ENCODE results near the gene GPR78.
"Not testable (repeated sequence)": the region's sequence is repeated elsewhere in the genome, so short reads cannot be mapped to it uniquely, and the experiment has no call there.

The GPR78 gene

DNA sequence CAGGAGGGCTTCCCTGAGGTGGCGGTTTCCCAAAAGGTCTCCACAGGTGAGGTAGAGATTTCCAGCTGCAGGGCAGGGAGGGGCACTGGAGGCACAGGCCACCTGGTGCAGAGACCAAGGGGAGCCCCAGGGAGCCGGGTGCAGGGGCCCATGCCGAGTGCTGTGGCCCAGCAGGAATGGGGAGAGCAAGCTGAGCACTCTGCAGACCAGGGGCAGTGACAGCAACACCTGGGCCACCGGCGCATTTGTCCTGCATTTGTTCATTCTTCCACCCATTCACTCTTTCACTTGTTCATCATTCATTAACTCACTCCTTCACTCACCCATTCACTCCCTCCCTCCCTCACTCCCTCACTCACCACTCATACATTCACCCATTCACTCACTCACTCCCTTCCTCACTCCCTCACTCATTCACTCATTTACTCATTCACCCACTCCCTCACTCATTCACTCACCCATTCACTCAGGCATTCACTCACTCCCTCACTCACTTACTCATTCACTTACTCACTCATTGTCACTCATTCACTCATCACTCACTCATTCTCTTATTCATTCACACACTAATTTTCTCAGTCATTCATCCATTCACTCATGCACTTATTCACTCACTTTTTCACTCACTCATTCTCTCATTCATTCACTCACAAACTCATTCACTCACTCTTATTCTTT, 28.7 kb downstream of the GPR78 start:
- Histone ChIP-seq H3K4me3 (no peak overlapping the region), H3K27ac (no peak overlapping the region)

DNA sequence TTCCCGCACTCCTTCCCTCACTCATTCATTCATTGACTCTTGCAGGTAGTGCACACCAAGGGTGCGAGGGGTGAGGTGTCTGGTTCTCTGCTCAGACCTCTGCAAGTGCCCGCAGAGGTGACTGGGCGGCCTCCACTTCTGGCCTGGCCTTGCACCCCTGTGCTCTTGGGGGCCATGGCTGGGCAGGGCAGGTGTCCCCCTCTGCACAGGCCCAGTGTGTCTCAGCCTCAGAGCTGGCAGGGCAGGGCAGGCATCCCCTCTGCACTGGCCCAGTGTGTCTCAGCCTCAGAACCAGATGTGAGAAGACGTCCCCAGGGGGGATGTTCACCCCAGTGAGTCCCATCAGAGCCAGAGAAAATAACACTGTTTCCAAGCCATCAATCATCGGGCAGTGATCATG, 29.2 kb downstream of the GPR78 start:
- H3K27ac ChIP-seq = no peak overlapping the region
- no peak overlapping the region for H3K4me3 ChIP-seq

DNA sequence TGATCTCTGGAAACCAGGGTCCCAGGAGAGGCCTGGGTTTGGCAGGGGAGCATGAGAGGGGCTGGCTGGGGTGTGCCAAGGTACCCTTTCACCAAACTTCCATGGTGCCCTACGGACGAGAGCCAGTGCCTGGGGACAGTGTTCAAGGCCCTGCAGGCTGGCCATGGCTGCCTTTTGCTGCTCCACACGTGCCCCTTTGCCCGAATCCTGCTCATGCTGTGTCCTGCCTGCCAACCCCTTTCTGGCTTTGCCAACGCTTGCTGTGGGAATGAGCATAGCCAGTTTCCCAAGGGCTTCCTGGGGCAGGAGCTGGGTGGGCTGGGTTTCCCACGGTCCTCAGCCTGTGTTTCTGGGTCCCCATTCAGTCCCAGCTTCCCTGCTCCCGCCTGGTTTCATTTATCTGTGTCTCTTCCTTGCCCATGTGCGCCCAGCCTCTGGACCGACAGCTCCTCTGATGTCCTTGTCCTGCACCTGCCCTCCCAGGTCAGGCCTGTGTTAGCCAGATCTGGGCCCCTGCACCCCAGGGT, 29.7 kb downstream of the GPR78 start:
- no peak overlapping the region for H3K27ac ChIP-seq

DNA sequence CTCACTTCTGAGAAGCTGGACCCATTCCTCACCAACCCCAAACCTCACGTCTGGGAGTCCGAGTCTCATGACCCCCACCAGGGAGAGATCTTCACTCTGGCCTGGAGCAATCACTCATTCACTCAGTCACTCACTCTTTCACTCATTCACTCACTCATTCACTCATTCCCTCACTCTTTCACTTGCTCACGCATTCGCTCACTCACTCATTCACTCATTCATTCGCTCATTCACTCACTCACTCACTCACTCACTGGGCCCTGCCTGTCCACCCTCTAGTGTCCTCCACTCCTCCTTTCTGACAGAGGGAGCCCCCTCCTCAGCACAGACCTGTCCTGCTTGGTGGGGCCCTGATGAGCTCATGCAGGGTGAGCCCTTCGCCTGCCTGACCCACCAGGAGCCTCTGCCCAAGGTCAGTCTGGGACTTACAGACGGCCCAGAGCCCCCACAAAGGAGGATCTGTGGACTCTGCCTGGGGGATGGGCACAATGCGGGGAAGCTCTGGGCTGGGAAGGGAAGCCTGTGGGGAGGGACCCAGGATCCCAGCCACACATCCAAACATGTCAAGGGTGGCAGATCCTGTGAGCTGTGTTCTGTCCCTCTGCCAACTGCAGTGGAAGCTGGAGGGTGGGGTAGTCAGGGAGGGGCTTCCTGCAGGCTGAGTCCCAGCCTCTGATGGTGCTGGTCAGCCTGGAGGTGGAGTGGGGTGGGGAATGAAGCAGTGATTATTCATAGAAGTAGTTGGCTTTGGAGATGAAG, 30.8 kb downstream of the GPR78 start:
- H3K27ac ChIP-seq = no peak overlapping the region
- no peak overlapping the region for H3K4me3 ChIP-seq

More for the DNA sequence above, 29.7 kb downstream of the GPR78 start:
- H3K4me3 ChIP-seq = no peak overlapping the region

DNA sequence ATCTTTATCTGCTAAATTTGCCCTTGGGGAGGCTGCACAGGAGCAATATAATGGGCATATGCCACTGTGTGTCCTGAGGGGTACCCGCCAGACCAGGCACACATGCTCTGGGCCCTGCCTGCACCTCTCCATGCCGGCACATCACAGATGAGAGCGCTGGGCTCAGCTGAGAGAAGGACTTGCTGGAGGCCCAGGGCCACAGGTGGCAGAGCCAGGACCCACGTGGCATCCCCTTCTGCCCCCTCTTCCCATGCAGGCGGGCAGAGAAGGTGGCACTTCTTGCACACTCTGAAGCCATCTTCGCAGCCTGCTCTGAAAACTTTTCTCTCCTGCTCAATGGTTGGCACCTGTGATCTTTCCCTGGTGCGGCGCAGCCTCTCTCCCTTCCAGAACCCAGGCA, 32.5 kb downstream of the GPR78 start:
- H3K27ac ChIP-seq = no peak overlapping the region
- no peak overlapping the region for H3K4me3 ChIP-seq

DNA sequence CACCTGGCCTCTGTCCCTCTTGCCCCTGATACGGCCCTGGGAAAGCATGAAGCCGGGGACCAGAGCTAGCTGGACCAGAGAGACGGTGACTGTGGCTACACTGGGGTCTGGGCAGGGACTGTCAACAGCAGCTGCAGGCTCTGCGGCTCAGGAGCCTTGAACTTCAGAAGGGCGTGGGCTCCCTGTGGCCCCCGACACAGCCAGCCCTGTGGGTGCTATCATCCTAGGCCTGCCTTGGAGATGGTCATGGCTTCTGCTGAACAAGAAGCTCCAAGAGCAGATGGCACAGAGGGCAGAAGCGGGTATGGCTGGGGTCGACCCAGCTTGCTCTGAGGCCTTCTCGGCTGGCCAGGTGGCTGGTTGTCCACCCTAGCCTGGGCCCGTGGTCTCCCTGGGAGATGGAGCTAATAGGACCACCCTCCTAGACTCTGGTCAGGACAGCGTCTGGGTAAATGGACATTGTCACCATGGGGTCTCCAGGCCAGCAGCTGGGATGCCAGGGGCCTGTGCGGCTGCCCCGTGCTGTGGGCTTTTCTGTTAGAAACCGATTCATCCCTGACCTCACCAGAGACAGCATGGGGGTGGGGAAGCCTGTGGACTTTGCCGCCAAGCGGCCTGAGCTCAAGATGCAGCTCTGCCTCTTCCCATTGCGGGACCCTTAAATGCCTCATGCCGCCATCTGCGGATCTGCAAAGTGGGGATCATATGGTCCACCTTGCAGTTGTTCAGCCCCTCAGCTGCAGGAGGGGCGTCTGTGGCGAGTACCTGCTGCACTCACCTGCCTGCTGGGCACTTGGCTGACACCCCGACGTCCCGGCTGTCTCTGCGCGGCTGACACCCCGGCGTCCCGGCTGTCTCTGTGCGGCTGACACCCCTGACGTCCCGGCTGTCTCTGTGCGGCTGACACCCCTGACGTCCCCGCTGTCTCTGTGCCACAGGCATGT, 33.5 kb downstream of the GPR78 start:
- H3K4me3 ChIP-seq = no peak overlapping the region

DNA sequence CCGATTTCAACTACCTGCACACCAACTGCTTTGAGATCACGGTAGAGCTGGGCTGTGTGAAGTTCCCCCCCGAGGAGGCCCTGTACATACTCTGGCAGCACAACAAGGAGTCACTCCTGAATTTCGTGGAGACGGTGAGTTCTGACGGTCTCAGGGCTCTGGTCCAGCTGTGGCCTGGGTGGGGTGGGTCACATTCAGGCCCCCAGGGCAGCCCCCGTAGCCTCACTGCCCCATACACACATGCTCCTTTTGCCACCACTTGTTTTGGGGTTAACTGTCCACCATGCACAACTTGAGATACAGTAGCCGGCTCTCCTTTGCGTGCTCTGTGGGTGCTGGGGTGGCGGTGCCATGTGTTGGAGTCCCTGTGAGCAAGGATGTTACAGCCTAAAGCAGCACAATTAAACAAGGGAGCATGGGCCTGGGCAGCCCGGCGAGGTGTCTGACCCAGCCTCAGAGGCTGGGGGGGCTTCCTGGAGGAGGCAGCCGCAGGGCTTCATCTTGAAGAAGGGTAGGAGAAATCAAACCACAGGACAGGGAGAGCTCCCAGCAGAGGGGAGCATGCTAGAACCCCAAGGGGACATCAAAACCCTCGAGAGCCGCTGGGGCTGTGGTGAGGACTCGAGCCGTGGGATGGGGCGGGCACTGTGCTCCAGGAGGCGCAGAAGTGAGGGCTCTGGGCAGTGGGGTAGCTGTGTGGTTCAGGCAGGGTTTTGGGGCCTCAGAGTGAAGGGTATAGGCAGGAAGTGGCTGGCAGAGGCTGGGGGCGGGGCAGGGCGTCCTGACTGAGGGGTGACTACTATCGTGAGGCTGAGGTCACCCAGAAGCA, 34.4 kb downstream of the GPR78 start:
- H3K27ac ChIP-seq = no peak overlapping the region
- H3K4me3 ChIP-seq = no peak overlapping the region

More for the DNA sequence above, 33.5 kb downstream of the GPR78 start:
- no peak overlapping the region for H3K27ac ChIP-seq

DNA sequence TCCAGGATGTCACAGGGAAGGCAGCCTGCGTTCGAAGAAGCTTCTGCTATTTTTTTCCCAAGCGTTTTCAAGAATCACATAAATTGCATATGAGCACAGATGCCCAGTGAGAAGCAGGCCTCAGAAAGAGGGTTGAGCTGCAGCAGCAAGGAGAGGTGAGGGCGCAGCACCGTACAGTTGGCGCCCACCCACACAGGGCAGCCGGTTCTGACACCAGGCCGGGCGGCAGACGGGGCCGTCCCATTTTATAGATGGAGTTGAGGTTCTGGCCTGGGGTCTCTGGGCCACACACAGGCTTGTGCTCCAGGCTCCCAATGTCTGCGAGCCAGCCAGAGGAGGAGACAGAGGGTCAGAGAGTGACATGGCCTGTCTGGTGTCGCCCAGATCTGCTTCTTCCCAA, 35.2 kb downstream of the GPR78 start:
- Histone ChIP-seq H3K27ac (no peak overlapping the region), H3K4me3 (no peak overlapping the region)

DNA sequence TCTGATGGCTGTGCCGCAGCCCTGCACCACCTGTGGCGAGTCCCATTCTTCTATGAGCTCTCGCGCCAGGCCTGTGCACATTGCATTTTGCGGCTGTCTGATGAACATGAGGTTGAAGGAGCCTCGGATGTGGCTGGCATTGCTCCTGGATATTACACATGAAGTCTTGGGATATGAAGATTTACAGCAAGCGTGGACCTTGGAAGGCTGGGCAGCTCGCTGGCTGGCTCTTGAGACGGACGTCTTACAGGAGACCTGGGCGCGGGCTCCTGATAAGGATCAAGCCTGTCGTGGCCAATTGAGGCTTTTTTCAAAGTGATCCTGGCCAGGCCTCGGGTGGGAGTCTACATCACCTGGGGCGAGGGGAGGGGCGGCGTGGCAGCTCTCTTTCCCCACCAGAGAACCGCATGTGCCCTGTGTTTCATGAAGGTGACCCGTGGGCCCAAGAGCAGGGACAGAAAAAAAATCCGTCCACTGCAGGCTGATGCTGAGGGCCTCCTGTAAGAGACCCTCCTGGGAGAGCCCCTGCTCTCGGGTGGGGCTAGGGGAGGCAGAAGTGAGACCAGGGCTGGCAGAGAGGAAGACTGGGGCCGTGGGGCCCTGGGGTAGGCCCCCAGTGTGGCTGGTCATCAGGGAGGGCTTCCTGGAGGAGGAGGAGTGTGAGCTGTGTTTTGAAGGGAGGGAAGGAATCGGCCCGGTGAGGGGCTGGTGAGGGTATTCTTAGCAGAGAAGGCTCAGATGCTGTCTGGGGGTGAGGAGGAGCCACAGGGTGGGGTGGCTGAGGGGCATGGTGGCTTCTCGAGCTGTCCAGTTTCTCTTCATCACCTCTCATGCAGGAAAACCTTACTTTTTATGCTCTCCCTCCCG, 36.0 kb downstream of the GPR78 start:
- H3K4me3 ChIP-seq = no peak overlapping the region

DNA sequence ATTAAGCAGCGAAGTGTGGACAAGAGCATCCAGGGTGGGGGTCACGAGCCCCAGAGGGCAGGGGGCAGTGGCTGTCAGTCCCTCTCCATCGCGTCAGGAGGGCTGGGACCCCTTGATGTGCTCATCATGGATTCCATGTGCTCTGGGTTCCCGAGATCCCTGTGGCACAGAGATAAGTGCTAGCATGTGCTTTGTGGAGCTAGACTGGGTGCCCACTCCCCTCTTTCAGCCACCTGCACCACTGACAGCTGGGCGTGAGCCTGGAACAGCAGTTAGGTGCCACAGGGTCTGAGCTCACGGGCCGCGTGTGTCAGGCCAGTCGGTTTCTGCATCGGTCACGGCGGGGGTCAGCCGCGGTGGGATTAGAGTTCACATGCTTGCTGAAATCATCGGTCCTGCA, 36.6 kb downstream of the GPR78 start:
- Histone ChIP-seq H3K27ac (no peak overlapping the region), H3K4me3 (no peak overlapping the region)

More for the DNA sequence above, 36.0 kb downstream of the GPR78 start:
- no peak overlapping the region for H3K27ac ChIP-seq

DNA sequence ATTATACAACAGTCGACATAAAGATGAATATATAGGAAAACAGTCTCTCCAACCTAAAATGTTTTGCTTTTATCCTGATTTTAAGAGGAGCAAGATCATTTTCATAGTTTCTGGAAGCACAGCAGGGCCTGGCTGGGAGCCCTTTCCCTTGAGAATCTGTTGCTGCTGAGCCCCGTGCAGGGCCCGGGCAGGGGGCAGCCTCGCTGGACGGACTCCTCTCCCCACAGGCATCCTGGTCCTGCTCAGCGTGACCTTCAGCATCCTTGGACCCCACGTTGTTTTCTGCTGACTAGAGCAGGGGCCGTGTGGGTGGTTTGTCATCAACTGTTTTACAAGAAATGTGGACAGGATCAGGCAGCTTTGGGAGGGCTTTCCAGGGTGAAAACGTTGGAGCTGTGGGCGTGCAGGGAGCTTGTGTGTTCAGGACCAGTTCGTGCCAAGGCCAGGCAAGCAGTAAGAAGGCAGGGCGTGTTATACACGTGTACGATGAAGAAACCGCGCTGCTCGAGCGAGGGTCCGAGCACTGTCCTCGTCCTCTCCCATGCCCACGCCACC, 37.4 kb downstream of the GPR78 start:
- H3K27ac ChIP-seq = no peak overlapping the region

DNA sequence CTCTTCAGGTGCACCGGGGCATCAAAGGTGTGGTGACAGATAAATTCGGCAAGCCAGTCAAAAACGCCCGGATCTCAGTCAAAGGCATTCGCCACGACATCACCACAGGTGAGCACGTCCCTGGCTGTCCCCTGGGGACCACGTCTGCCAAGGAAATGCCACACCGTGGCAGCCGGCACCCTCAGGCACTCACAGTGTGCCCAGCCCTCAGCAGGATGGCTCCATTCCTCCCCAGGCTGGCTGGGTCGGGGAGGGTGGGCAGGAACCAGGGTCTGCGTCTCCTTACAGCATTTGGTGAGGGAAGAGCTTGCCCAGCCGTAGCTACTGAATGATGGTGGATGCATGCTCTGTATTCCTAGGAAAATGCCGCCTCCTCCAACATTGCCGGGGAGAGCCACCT, 38.2 kb downstream of the GPR78 start:
- H3K4me3 ChIP-seq = no peak overlapping the region
- H3K27ac ChIP-seq = no peak overlapping the region

More for the DNA sequence above, 37.4 kb downstream of the GPR78 start:
- H3K4me3 ChIP-seq = no peak overlapping the region

DNA sequence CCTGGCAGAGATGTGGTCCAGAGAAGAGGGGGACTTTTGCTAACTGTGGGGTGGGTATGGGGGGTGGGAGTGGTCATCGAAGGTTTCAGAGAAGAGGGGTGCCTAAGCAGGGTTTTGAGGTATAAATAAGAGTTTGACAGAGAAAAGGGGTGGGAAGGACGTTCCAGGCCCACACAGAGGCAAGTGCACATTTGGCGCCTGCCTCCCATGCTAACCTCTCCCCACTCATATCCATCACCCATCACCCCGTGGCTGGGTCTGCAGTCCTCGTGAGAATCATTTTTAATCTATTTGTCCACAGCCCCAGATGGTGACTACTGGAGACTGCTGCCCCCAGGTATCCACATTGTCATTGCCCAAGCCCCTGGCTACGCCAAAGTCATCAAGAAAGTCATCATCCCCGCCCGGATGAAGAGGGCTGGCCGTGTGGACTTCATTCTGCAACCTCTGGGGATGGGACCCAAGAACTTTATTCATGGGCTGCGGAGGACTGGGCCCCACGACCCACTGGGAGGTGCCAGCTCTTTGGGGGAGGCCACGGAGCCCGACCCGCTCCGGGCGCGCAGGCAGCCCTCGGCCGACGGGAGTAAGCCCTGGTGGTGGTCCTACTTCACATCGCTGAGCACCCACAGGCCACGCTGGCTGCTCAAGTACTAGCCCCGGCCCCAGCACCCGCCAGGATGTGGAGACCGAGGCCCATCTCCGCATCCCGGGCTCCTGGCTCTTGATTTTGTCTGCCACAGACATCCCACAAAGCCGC, 38.9 kb downstream of the GPR78 start:
- Histone ChIP-seq H3K27ac (no peak overlapping the region), H3K4me3 (no peak overlapping the region)

DNA sequence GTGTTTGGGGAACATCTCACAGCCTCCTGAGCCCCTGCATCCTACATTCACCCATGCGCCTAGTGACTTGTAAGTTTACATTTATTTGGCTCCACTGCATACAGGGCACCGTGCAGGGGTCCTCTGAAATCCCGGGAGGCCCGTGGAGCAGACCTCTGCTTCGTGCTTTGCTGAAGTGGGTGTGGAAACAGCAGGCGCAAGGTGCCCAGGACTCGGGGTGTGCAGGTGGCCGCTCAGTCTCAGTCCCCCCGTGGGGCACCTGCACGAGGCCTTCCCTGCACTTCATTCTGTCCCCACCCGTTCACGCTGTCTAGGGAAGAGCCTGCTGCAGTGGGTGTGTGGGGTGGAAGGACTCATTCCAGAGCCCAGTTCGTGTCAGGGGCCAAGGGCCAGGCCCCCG, 40.9 kb downstream of the GPR78 start:
- H3K27ac ChIP-seq = not testable (repeated sequence)

DNA sequence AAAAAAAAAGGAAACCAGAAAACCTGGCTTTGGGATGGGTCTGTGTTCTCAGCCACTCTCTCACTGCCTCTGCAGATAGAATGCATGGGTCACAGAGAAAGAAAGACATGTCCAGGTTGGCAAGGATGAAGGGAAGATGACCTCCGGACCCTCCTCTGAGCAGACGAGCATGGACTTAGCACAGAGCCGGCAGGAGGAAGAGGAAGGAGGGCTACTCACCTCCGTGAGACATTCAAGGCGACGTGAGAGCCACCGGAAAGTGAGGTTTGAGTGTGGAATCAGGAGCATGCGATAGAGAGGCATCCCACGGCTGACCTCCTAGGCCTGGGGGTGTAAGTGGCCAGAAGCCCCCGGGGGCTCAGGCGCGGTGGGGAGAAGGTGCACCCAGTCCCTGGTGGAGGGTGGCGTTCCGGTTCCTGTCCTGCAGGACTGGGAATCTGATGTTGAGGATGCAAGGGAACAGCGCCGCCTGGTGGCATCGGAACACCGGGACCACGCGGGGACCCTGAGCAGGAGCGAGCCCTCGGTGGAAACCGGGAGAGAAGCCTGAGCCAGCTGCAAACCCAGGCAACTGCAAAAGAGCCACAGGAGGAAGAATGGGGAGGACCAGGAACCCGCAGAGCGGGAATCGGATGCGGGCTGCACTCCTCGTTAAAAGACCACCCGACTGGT, 44.5 kb downstream of the GPR78 start:
- H3K27ac ChIP-seq, H3K4me3 ChIP-seq: not testable (repeated sequence)

More for the DNA sequence above, 40.9 kb downstream of the GPR78 start:
- not testable (repeated sequence) for H3K4me3 ChIP-seq

DNA sequence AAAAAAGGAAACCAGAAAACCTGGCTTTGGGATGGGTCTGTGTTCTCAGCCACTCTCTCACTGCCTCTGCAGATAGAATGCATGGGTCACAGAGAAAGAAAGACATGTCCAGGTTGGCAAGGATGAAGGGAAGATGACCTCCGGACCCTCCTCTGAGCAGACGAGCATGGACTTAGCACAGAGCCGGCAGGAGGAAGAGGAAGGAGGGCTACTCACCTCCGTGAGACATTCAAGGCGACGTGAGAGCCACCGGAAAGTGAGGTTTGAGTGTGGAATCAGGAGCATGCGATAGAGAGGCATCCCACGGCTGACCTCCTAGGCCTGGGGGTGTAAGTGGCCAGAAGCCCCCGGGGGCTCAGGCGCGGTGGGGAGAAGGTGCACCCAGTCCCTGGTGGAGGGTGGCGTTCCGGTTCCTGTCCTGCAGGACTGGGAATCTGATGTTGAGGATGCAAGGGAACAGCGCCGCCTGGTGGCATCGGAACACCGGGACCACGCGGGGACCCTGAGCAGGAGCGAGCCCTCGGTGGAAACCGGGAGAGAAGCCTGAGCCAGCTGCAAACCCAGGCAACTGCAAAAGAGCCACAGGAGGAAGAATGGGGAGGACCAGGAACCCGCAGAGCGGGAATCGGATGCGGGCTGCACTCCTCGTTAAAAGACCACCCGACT, 50.2 kb downstream of the GPR78 start:
- not testable (repeated sequence) for H3K4me3 ChIP-seq, H3K27ac ChIP-seq

All from skin epidermis (tissue), 12 donors.